Fibroblast of gingiva (primary cell): ENCODE results near the gene MEIOC.

Experiments used
- DNase-seq: peaks from one replicate; pipeline ENCODE4 v3.0.0-alpha.2; 2011; ENCODE audit warnings: low read depth

Gene MEIOC

DNA sequence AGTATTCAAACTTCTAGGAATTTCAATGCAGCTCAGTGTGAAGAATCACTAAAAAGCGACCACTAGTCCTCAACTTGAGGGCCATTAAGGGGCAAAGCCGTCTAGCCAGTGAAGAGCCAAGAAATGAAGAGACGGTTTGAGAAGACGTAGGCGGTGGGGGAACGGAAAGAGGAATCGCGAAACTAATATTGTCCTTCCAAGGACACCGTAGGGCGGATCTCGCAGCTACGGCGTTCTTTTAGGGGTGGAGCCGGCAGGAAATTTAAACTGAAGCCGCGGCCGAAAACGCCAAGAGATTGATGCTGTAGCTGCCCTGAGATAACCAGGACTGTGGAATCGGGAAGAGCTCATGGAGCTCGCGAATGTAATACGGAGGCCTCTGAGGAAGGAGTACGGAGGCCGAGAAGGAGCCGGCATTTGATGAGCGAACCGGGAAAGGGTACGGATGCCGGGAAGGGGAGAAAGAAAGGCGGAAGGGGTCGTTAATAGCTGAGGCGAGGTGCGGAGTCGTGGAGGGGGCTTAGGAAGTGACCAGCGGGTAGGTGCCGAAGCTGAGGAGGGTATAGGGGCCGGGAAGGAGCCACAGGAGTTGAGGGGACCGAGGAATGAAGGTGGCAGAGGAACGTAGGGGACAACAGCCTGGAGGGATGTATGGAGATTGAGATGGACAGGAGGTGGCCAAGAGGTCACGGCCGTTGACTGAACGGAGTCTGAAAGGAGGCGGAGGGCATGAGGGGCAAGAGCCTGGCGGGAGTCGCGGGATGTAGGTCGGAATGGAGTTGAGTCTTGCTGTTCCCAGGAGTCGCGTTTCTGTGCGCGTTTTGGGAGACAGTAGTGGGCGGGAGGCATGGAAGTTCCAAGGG, 52.4 kb downstream of the MEIOC start, which contains the start of gene DBF4B:
Gene DBF4B (plus strand): TSS at position 265 of the 863 bp plus-strand sequence. CDS start 156 bp downstream, at position 421.
- DNase-seq: peak; percentile 92

DNA sequence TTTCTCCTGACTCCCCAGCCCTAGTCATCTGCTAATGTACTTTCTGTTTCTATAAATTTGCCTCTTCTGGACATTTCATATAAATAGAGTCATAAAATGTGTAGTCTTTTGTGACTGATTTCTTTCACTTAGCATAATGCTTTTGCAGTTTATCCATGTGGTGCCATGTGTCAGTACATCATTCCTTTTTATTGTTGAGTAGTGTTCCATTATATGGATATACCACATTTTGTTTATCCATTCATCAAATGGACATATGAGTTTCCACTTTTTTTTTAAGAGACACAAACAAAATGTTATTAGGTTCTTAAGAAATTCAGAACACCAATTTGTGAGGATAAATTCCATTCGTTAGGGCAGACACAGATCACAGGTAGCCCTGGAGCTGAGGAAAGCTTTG, 63.2 kb downstream of the MEIOC start:
- no peak for DNase-seq

DNA sequence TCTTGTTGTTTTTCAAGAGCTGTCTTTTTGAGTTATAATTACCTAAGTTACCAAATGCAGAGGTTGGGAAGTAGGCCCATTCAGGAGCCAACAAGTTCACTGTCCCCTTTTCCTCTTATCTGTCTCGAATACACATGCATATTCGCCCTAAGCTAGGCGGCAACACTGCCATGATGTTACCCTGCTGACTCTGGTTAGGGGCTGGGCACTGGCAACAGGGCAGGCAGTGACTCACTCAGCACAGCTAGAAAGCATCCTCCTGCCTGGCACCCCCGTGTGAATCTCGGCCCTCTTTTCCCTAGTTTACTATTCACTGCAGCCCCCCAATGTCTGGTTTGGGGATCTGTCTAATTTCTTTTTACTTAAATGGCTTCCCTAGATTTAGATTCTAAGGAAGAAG, 66.0 kb downstream of the MEIOC start:
- no peak for DNase-seq
